AG09309 (cell line): ENCODE measurements around the gene ACVR2A.

Experiments used
- DNase-seq: peaks from one replicate; pipeline ENCODE4 v3.0.0-alpha.2; 2010; ENCODE audit warnings: low read depth
- H3K4me3 ChIP-seq: 2 replicates; pipeline ENCODE4 v1.5.1; 2011; ENCODE audit warnings: mild to moderate bottlenecking, low read depth, low read length, moderate library complexity; ENCODE audit not compliant: control insufficient read depth
- TF ChIP-seq, protein P1 (sequence below): IDR thresholded peaks from 2 replicates; pipeline ENCODE4 v1.5.1; 2011; ENCODE audit warnings: mild to moderate bottlenecking, low read depth, low read length, inconsistent platforms; ENCODE audit not compliant: insufficient read depth, control insufficient read depth; ENCODE audit errors: missing control alignments

The ACVR2A gene

DNA sequence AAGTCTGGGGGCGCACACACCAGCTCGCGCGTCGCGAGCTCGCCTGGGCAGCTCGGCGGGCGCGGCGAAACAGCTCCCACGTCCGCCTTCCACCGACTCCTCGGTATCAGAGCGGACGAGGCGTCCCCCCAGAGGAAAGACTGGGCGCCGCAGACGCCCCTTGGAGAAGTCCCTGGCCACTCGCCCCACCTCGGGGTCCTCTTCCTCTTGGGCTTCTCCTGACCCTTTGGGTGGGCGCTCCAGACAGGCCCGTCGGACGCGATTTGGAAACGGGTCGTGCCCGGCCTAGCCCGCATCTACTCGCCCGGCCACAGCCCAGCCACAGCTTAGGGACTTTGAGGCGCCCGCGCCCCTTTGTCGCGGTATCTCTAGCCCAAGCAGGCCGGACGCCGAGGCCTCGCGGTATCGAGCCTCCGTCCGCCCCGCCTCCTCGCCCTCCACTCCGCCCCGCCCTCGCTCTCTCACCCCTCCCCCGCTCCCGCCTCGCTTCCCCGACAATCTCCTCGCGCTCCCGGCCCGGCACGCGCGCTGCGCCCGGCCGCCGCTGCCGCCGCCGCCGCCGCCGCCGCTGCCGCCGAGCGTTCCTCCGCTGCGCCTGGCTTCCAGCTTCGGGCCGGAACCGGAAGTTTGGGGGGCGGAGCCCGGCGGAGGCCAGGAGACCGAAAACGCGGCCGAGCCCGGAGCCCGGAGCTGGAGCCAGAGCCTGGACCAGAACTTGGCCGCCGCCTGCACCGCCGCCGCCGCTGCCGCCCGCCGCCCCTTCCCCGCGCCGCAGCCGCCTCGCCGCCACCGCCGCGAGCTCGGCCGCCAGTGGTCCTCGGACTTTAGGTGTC lies 749 bp upstream of the ACVR2A start:
- DNase-seq: peak; percentile 56
- peak overlapping the region; percentile 92 for H3K4me3 ChIP-seq
- TF ChIP-seq, protein P1, sequence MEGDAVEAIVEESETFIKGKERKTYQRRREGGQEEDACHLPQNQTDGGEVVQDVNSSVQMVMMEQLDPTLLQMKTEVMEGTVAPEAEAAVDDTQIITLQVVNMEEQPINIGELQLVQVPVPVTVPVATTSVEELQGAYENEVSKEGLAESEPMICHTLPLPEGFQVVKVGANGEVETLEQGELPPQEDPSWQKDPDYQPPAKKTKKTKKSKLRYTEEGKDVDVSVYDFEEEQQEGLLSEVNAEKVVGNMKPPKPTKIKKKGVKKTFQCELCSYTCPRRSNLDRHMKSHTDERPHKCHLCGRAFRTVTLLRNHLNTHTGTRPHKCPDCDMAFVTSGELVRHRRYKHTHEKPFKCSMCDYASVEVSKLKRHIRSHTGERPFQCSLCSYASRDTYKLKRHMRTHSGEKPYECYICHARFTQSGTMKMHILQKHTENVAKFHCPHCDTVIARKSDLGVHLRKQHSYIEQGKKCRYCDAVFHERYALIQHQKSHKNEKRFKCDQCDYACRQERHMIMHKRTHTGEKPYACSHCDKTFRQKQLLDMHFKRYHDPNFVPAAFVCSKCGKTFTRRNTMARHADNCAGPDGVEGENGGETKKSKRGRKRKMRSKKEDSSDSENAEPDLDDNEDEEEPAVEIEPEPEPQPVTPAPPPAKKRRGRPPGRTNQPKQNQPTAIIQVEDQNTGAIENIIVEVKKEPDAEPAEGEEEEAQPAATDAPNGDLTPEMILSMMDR: peak; percentile 19

DNA sequence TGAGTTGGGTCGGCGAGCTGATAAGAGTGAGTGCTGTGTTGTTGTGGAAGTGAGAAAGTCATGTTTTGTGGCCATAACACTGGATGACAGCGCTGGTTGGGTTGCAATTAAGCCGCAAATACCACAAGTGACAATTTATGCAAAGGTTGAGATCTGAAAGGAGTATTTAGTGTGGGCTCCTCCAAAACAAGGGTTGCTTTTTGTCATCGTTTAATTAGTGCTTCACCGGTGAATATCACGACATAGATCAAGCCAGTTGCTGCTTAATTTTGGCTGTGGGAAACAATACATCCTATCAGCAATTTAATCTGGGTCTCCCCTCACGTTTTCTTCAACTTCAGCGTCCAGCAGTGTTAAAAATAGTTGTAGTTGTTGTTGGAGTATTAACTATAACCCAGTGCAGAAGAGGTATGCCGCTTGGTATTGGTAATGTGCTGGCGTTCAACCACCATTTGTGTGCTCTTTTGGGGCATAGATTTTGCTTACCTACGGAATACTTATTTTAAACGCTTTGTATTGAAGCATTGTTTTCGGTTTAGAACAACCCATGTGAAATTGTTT lies 662 bp downstream of the ACVR2A start:
- peak overlapping the region; percentile 92 for H3K4me3 ChIP-seq
- no peak for DNase-seq

GRCh38 chr2:147846412-147847081 lies 1.7 kb downstream of the ACVR2A start:
- no peak for DNase-seq
- TF ChIP-seq, protein P1: no peak
- peak overlapping the region; percentile 92 for H3K4me3 ChIP-seq

More for the DNA sequence above, 662 bp downstream of the ACVR2A start:
- TF ChIP-seq, protein P1: no peak

DNA sequence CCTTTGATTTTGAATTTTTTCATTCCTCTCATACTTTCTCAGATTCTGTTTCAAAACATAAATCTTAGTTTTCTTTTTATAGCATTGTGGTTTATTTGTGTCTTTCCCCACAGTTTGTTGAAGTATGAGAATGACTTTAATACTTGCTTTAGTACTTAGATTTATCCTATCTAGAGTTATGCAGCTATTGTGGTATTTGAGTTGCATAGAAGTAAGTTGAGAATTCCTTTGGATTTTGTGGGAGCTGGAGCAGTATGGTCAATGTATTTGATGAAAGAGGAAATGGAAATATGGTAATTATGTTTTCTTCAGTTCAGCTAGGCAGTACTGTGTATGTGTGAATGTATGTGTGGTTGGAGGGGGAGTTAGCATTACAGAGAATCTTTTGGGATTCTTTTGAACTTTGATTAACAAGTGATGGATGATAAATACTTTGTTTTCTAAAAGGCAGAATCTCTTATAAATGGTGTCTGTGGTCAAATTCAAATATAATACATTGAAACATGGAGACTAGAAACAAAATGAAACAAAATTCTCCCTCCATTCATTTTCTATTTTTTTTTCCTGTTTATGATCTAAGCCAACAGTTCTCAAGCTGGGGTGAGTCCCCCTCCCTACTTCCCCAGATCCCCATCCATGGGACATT lies 3.0 kb downstream of the ACVR2A start:
- no peak for DNase-seq
- no peak overlapping the region for H3K4me3 ChIP-seq
- TF ChIP-seq, protein P1: no peak

DNA sequence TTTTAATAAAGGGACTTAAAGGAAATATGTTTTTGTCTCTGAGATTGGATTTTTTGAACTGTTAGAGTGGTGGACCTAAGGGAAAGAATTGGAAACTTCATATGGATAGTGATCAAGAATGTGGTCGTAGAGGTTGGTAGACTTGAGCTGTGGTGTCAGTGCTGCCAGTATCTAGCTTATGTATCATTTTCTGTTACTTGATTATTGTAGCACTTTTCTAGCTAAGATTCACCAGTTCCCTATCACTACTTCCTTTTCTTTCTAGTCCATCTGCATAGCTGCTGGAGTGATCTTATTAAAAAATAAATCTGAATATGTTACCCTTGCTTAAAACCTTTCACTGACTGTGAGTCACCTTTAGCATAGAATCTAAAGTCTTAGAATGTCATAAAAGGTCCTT lies 6.0 kb downstream of the ACVR2A start:
- no peak overlapping the region for H3K4me3 ChIP-seq
- TF ChIP-seq, protein P1: no peak
- DNase-seq: no peak

- TF ChIP-seq, protein P1: no peak
- H3K4me3 ChIP-seq: no peak overlapping the region
- no peak for DNase-seq
Measured at GRCh38 chr2:147851244-147851930, 6.6 kb downstream of the ACVR2A start.
